Nucleus accumbens (tissue), 56 donors: ENCODE measurements around the gene DDX20.
A peak's percentile ranks its signal among the peaks of the same experiment; 100 is the strongest.
"Not testable (repeated sequence)": the region's sequence is repeated elsewhere in the genome, so short reads cannot be mapped to it uniquely, and the experiment has no call there.

Source experiments
- DNase-seq, 56 donors: peaks; one replicate each; lab custom pipeline; 2025; lab: John Stamatoyannopoulos, UW

DDX20 gene

GRCh38 chr1:111733183-111733991 is 22.3 kb upstream of the DDX20 start:
- DNase-seq, result peak in 22 of 56 donors; percentile 15 to 63 (median 38)

- no peak for DNase-seq
Measured at GRCh38 chr1:111733992-111734341, 21.7 kb upstream of the DDX20 start.

GRCh38 chr1:111734426-111734825 is 21.3 kb upstream of the DDX20 start:
- no peak for DNase-seq

DNA sequence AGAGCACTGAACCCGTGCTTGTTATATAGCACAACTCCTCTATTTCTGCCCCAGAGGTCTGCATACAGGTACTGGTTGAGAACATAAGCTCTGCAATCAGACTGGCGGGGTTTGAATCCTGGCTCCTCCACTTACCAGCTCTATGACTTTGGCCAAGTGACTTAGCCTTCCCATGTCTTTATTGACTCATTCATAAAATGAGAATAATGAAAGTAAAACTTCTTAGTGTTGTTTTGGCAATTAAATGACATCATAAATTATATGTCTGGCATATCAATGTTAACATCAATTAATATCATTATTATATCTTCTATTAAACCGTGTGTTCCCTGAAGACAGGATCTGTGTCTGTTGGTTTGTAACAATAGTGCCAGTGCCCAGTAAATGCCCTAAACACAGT is 20.8 kb upstream of the DDX20 start:
- DNase-seq, result no peak

- no peak for DNase-seq
Measured at GRCh38 chr1:111735321-111735720, 20.4 kb upstream of the DDX20 start.

- peak in 15 of 56 donors; percentile 12 to 53 (median 26) for DNase-seq
Measured at GRCh38 chr1:111735858-111736544, 19.7 kb upstream of the DDX20 start.

DNA sequence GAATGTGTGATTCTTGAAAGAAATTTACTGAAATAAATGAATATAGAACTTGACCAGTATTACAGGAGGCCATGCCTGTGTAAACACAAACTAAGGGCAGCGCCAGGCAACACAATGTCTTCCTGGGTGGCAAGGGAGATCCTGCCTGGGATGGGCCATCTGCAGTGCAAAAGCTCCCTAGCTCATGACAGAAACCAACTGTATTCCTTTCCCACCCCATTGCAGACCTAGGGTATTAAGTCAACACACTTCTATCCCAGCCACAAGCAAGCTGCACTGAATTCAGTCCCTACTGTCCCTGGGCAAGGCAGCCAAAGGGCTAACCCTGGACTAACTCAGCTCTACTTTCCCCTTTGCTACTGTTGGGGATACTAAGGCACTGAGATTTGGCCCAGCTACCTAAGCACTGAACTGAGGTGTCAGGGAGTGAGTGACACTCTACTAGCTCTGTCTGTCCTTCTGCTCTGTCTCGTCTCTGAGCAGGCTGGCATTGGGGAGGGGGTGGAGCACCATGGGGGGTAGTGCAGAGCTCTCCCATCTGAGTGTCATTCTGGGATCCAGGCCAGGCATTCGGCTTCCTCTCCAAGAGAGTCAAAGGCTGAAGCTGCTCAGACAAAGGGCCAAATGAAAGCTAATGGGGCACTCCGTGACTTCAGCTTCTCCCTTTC is 19.0 kb upstream of the DDX20 start:
- DNase-seq, result peak in 53 of 56 donors; percentile 29 to 89 (median 72)

GRCh38 chr1:111737216-111738132 is 18.2 kb upstream of the DDX20 start:
- DNase-seq, result peak in 8 of 56 donors; percentile 50 to 73 (median 66)

DNA sequence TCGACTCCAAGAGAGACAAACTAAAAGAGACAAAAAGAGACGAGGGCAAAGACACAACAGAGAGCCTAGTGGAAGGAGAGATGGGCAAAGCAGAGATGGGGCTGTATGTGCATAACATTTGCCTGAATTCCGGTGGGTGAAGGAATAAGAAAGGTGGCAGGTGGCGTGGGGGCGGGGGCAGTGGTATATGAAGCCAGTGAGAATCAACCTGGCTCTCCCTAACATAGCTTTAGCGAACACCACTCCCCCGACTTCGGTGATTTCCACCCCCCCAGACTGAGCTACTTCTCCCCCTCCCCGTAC is 17.6 kb upstream of the DDX20 start:
- no peak for DNase-seq

GRCh38 chr1:111738436-111739193 is 17.1 kb upstream of the DDX20 start:
- DNase-seq, result peak in 54 of 56 donors; percentile 32 to 86 (median 74)

GRCh38 chr1:111739194-111739924 is 16.3 kb upstream of the DDX20 start, which contains the start of gene INKA2:
Gene INKA2 (minus strand): TSS chr1:111739395. CDS start chr1:111739242, 153 bp downstream.
- peak in 55 of 56 donors; percentile 37 to 91 (median 83) for DNase-seq

- peak in 47 of 56 donors; percentile 27 to 77 (median 59) for DNase-seq
Measured at GRCh38 chr1:111739925-111740765, 15.6 kb upstream of the DDX20 start.

DNA sequence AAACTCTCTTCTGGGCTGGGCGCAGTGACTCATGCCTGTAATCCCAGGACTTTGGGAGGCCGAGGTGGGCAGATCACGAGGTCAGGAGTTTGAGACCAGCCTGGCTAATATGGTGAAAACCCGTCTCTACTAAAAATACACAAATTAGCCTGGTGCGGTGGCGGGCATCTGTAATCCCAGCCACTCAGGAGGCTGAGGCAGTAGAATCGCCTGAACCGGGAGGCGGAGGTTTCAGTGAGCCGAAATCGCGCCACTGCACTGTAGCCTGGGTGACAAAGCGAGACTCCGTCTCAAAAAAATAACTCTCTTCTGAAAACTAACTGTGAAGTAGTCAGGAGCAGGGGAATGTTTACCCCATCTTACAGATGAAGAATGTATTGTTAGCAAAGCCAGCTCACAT is 13.4 kb upstream of the DDX20 start:
- DNase-seq, result not testable (repeated sequence)

DNA sequence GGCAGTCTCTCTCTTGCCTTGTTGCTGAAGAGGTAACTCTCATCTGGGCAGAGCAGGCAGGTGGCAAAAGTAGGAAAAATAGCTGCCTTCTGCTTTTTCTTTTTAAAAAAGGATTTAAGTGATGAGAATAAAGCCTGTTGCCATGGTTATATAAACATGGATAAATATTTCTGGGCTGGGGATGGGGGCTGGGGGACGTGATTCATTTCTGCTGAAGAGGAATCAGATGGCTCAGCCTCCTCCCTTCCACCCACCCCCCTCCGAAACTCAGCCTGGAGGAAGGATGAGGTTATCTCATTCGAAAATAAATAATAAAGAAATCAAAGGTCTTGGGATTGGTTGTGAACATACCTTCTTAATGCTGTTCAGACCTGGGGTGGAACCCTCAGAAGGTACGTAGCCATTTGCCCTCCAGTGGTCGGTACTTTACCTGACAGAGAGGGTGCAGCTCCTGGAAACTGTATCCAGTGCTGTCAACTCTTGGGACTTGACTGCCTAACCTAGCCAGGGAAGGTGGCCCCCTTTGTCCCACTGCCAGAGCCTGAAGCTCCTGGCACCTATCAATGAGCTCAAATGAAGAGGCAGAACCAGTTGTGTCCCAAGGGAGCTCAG is 12.7 kb upstream of the DDX20 start:
- peak in 9 of 56 donors; percentile 19 to 67 (median 32) for DNase-seq

GRCh38 chr1:111743679-111744101 is 12.0 kb upstream of the DDX20 start:
- DNase-seq, result no peak

- peak in 2 of 56 donors; percentile 11 to 51 for DNase-seq
Measured at GRCh38 chr1:111745675-111746613, 9.8 kb upstream of the DDX20 start.
